Nephron progenitor cell (in vitro differentiated cells): Measurements from ENCODE around the gene FAU.
"Not testable (repeated sequence)": the region's sequence is repeated elsewhere in the genome, so short reads cannot be mapped to it uniquely, and the experiment has no call there.

Experiments used
- DNase-seq: peaks from one replicate; pipeline ENCODE4 v3.0.0; 2021
- H3K27ac Mint-ChIP-seq: 2 replicates; pipeline ENCODE4 v1.8.0; 2021; ENCODE audit warnings: mild to moderate bottlenecking, moderate library complexity, mixed read lengths
- H3K27me3 Mint-ChIP-seq: 2 replicates; pipeline ENCODE4 v1.8.0; 2021; ENCODE audit warnings: mild to moderate bottlenecking, low read depth, mixed read lengths; ENCODE audit not compliant: poor library complexity
- H3K36me3 Mint-ChIP-seq: 2 replicates; pipeline ENCODE4 v1.8.0; 2021; ENCODE audit warnings: low read depth, mixed read lengths
- H3K4me1 Mint-ChIP-seq: 2 replicates; pipeline ENCODE4 v1.8.0; 2021; ENCODE audit warnings: mixed read lengths
- H3K4me3 Mint-ChIP-seq: 2 replicates; pipeline ENCODE4 v1.8.0; 2021; ENCODE audit warnings: mild to moderate bottlenecking, moderate library complexity, mixed read lengths
- H3K9me3 Mint-ChIP-seq: 2 replicates; pipeline ENCODE4 v1.8.0; 2021; ENCODE audit warnings: mild to moderate bottlenecking, moderate library complexity, mixed read lengths
- CTCF ChIP-seq: fragments of 200-600 bp; sonication (generic); IDR thresholded peaks from 2 replicates; pipeline ENCODE4 v1.5.0; 2021; ENCODE audit warnings: antibody characterized with exemption

Gene FAU

GRCh38 chr11:65156926-65157325, 35.0 kb upstream of the FAU start:
- no peak for TF ChIP-seq CTCF
- Mint-ChIP-seq H3K4me1 (no peaks in the 10 kb centered on the region), H3K36me3 (no peaks in the 10 kb centered on the region), H3K4me3 (no peak overlapping the region), H3K27ac (no peak overlapping the region), H3K27me3 (peaks cover 40% of the 10 kb centered on the region), H3K9me3 (peaks cover 4% of the 10 kb centered on the region)
- DNase-seq = no peak

- H3K27me3 Mint-ChIP-seq = peaks cover 44% of the 10 kb centered on the region
- no peak for TF ChIP-seq CTCF
- H3K4me3 Mint-ChIP-seq = no peak overlapping the region
- no peak overlapping the region for H3K27ac Mint-ChIP-seq
- DNase-seq = no peak
- H3K36me3 Mint-ChIP-seq = no peaks in the 10 kb centered on the region
- no peaks in the 10 kb centered on the region for H3K4me1 Mint-ChIP-seq
- H3K9me3 Mint-ChIP-seq = peaks cover 4% of the 10 kb centered on the region
These were observed 34.3 kb upstream of the FAU start for GRCh38 chr11:65156256-65156655.

GRCh38 chr11:65152122-65152521, 30.2 kb upstream of the FAU start:
- H3K27ac Mint-ChIP-seq = no peak overlapping the region
- no peak for TF ChIP-seq CTCF
- peaks cover 8% of the 10 kb centered on the region for H3K9me3 Mint-ChIP-seq
- H3K36me3 Mint-ChIP-seq = no peaks in the 10 kb centered on the region
- H3K27me3 Mint-ChIP-seq = peaks cover 34% of the 10 kb centered on the region
- no peak for DNase-seq
- H3K4me1 Mint-ChIP-seq = peaks cover 13% of the 10 kb centered on the region
- H3K4me3 Mint-ChIP-seq = no peak overlapping the region

GRCh38 chr11:65151331-65151899, 29.5 kb upstream of the FAU start:
- H3K27me3 Mint-ChIP-seq = peaks cover 35% of the 10 kb centered on the region
- H3K27ac Mint-ChIP-seq = no peak overlapping the region
- peaks cover 14% of the 10 kb centered on the region for H3K9me3 Mint-ChIP-seq
- H3K4me3 Mint-ChIP-seq = no peak overlapping the region
- peaks cover 13% of the 10 kb centered on the region for H3K4me1 Mint-ChIP-seq
- no peak for DNase-seq
- H3K36me3 Mint-ChIP-seq = no peaks in the 10 kb centered on the region
- no peak for TF ChIP-seq CTCF

- no peak overlapping the region for H3K4me3 Mint-ChIP-seq
- peaks cover 13% of the 10 kb centered on the region for H3K4me1 Mint-ChIP-seq
- no peaks in the 10 kb centered on the region for H3K36me3 Mint-ChIP-seq
- peak overlapping the region; percentile 18 for H3K27ac Mint-ChIP-seq
- H3K9me3 Mint-ChIP-seq = peaks cover 21% of the 10 kb centered on the region
- H3K27me3 Mint-ChIP-seq = peaks cover 42% of the 10 kb centered on the region
- DNase-seq = no peak
- no peak for TF ChIP-seq CTCF
These were observed 28.8 kb upstream of the FAU start for GRCh38 chr11:65150509-65151299.

DNA sequence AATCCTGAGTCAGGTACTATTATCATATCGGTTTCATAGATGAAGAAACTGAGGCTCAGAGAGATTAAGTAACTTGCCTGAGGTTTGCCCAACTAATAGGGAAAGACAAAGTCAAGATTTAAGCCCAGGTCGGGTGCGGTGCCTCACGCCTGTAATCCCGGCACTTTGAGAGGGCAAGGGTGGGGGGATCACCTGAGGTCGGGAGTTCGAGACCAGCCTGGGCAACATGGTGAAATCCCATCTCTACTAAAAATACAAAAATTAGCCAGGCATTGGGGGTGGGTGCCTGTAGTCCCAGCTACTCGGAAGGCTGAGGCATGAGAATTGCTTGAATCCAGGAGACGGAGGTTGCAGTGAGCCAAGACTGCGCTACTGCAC, 28.2 kb upstream of the FAU start:
- not testable (repeated sequence) for H3K36me3 Mint-ChIP-seq, H3K27ac Mint-ChIP-seq, H3K4me3 Mint-ChIP-seq, DNase-seq
- H3K9me3 Mint-ChIP-seq = peaks cover 22% of the 10 kb centered on the region
- H3K27me3 Mint-ChIP-seq = peaks cover 48% of the 10 kb centered on the region
- peaks cover 13% of the 10 kb centered on the region for H3K4me1 Mint-ChIP-seq
